SU-DHL-6 (cell line): ENCODE results near the gene PDE4D.
A peak's percentile ranks its signal among the peaks of the same experiment; 100 is the strongest.

ENCODE experiments used
- H2AFZ ChIP-seq: fragments of 200-600 bp; sonication (generic); 2 replicates; pipeline ENCODE4 v1.6.1; 2014; ENCODE audit warnings: low read depth, mild to moderate bottlenecking, moderate library complexity, mixed read lengths, antibody characterized with exemption, low read length; ENCODE audit not compliant: severe bottlenecking
- H3F3A ChIP-seq: fragments of 200-600 bp; shearing (Covaris generic); 2 replicates; pipeline ENCODE4 v1.6.0; 2016; ENCODE audit warnings: antibody characterized with exemption, mild to moderate bottlenecking; ENCODE audit not compliant: insufficient read depth
- H3K27ac ChIP-seq: fragments of 200-600 bp; sonication (generic); 2 replicates; pipeline ENCODE4 v1.5.1; 2016; ENCODE audit warnings: low read depth, mild to moderate bottlenecking, low read length, moderate library complexity, mixed read lengths
- H3K27me3 ChIP-seq: fragments of 200-600 bp; sonication (generic), shearing (Covaris generic); 2 replicates; pipeline ENCODE4 v1.6.0; 2014; ENCODE audit warnings: mild to moderate bottlenecking, low read length
- H3K36me3 ChIP-seq: fragments of 200-600 bp; sonication (generic); 2 replicates; pipeline ENCODE4 v1.6.1; 2014; ENCODE audit warnings: mild to moderate bottlenecking, low read length, mixed read lengths
- H3K4me2 ChIP-seq: fragments of 300-600, 200-600 bp; shearing (Covaris generic), sonication (generic); 2 replicates; pipeline ENCODE4 v1.6.0; 2014; ENCODE audit warnings: low read length, low read depth, mild to moderate bottlenecking; ENCODE audit not compliant: poor library complexity, severe bottlenecking
- H3K4me3 ChIP-seq: fragments of 200-600 bp; sonication (generic); 2 replicates; pipeline ENCODE4 v1.5.1; 2014; ENCODE audit warnings: antibody characterized with exemption, low read length, mild to moderate bottlenecking, mixed read lengths; ENCODE audit not compliant: insufficient read depth, poor library complexity, severe bottlenecking
- H3K79me2 ChIP-seq: fragments of 200-600 bp; sonication (generic); 2 replicates; pipeline ENCODE4 v1.6.1; 2014; ENCODE audit warnings: mild to moderate bottlenecking, low read length, moderate library complexity; ENCODE audit not compliant: insufficient read depth
- H3K9ac ChIP-seq: fragments of 200-600 bp; sonication (generic); 2 replicates; pipeline ENCODE4 v1.7.0; 2014; ENCODE audit warnings: mild to moderate bottlenecking, low read length
- H3K9me2 ChIP-seq: fragments of 200-600 bp; sonication (generic); replicated peaks from 2 replicates; pipeline ENCODE4 v1.6.1; 2014; ENCODE audit warnings: low read length; ENCODE audit not compliant: insufficient read depth
- H3K9me3 ChIP-seq: fragments of 200-600 bp; sonication (generic); 2 replicates; pipeline ENCODE4 v1.6.1; 2014; ENCODE audit warnings: low read length, mixed read lengths; ENCODE audit not compliant: insufficient read depth
- H4K20me1 ChIP-seq: fragments of 200-600 bp; sonication (generic); 2 replicates; pipeline ENCODE4 v1.6.1; 2014; ENCODE audit warnings: low read depth, mild to moderate bottlenecking, antibody characterized with exemption, low read length, moderate library complexity, mixed read lengths
- EZH2phosphoT487 ChIP-seq: fragments of 200-600 bp; sonication (generic), shearing (Covaris generic); conservative IDR thresholded peaks from 2 replicates; pipeline ENCODE4 v1.6.1; 2018; ENCODE audit warnings: mild to moderate bottlenecking, antibody characterized with exemption, low read length, moderate library complexity, mixed read lengths
- TF ChIP-seq, protein P1 (sequence below): fragments of 200-600 bp; sonication (generic); IDR thresholded peaks from one replicate; pipeline ENCODE4 v1.5.1; 2017; ENCODE audit warnings: antibody characterized with exemption, mild to moderate bottlenecking, low read length, moderate library complexity; ENCODE audit not compliant: insufficient read depth, poor library complexity, severe bottlenecking

Gene PDE4D

DNA sequence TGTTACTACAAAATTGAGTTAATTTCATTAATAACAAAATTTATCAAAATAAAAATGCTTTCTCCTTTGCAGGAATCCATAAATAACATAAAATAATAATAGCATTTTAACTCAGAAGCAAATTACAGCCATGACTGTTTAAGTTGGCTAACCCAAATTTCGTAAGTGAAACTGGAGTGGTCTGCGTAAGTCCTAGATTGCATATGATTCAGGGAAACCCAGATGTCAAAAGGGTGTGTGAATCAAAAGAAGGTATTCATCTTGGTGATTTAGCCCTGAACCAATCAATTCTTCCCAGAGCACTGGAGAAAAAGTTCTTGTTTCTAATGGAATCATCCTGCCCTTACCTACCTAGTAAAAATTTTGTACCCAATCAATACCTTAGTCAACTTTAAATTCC lies 763.1 kb downstream of the PDE4D start:
- Histone ChIP-seq H3K9ac (no peak overlapping the region), H3K36me3 (no peaks in the 10 kb centered on the region), H3F3A (no peaks in the 10 kb centered on the region), H4K20me1 (no peaks in the 10 kb centered on the region), H3K9me2 (no peaks in the 10 kb centered on the region), H2AFZ (no peak overlapping the region), H3K4me3 (no peak overlapping the region), H3K4me2 (no peak overlapping the region), H3K27ac (no peak overlapping the region), H3K9me3 (no peaks in the 10 kb centered on the region), H3K27me3 (no peaks in the 10 kb centered on the region), H3K79me2 (no peaks in the 10 kb centered on the region)
- TF ChIP-seq, protein P1, sequence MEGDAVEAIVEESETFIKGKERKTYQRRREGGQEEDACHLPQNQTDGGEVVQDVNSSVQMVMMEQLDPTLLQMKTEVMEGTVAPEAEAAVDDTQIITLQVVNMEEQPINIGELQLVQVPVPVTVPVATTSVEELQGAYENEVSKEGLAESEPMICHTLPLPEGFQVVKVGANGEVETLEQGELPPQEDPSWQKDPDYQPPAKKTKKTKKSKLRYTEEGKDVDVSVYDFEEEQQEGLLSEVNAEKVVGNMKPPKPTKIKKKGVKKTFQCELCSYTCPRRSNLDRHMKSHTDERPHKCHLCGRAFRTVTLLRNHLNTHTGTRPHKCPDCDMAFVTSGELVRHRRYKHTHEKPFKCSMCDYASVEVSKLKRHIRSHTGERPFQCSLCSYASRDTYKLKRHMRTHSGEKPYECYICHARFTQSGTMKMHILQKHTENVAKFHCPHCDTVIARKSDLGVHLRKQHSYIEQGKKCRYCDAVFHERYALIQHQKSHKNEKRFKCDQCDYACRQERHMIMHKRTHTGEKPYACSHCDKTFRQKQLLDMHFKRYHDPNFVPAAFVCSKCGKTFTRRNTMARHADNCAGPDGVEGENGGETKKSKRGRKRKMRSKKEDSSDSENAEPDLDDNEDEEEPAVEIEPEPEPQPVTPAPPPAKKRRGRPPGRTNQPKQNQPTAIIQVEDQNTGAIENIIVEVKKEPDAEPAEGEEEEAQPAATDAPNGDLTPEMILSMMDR: no peak
- no peak for TF ChIP-seq EZH2phosphoT487

DNA sequence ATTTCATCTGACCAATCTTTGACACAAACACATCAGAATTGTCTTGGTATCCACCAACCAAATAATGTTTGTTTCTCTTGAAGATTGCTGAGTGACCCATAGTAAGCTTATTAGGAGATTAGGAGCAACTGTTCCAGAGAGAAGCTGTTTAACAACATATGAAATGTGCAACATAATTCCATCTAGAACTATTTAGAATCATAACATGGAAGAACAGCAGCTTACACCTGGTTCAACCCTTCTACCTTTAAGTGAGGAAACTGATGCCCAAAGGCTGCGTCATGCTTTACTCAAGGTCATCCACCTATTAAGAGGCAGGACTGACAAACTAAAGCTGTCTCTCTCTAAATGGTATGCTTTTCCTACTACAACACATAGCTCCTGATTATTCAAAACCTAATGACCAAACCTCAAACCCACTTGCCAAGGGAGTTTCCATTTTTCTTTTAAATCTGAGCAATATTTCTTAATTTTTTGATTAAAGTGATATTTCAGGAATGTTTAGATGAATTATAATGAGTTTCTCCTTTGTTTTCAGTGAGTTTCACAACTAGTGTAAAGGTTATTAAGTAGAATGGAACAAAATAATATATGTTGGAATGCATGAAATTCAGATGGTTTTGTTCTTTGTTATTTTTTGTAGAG lies 764.8 kb downstream of the PDE4D start:
- H3K4me3 ChIP-seq: no peak overlapping the region
- H3K27me3 ChIP-seq: no peaks in the 10 kb centered on the region
- no peaks in the 10 kb centered on the region for H3F3A ChIP-seq
- H3K9me2 ChIP-seq: no peaks in the 10 kb centered on the region
- no peaks in the 10 kb centered on the region for H4K20me1 ChIP-seq
- no peak overlapping the region for H2AFZ ChIP-seq
- no peaks in the 10 kb centered on the region for H3K9me3 ChIP-seq
- H3K4me2 ChIP-seq: no peak overlapping the region
- no peak overlapping the region for H3K9ac ChIP-seq
- H3K79me2 ChIP-seq: no peaks in the 10 kb centered on the region
- H3K36me3 ChIP-seq: no peaks in the 10 kb centered on the region
- TF ChIP-seq EZH2phosphoT487: no peak
- TF ChIP-seq, protein P1: no peak
- no peak overlapping the region for H3K27ac ChIP-seq

DNA sequence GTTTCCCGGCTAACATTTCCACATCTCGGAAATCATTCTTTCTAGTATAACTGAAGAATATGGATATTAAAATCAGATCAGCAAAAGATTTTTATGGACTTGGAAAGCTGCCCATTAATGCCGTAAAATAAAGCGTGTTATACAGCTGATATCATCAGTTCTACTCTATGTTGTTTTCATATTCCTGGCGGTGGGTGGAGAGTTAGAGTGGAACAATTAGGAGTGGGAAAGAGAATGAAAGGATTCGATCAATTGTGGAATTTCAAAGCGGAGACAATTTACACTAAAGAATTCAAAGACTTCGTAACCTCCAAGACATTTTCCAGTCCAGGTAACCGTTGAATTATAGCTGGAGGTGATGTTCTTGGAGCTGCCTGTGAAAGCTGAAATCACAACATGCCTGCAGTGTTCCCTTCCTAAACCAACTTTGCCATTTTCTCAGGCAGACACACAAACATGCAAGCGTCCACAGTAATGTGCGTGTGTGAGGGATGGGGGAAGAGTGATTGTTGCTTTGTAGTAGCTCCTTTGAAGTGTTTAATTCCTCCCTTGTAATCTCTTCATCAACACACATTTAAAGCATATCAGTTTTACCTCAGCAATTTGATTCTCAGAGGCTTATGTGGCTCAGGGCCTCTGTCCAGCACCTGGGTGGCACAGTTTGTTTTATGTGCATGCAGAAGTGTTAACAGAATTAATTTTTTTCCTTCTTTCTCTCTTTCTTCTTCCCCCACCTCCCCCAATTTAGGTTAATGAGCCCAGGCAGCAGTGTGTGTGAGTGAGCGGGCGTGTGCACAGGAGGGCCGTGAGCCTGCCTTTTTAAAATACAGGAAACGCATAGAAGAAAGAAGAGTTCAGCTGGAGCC lies 766.6 kb downstream of the PDE4D start:
- peak overlapping the region; percentile 38 for H3K4me3 ChIP-seq
- H4K20me1 ChIP-seq: no peaks in the 10 kb centered on the region
- TF ChIP-seq, protein P1: no peak
- TF ChIP-seq EZH2phosphoT487: no peak
- H3K4me2 ChIP-seq: peak overlapping the region; percentile 77
- H3K27ac ChIP-seq: peak overlapping the region; percentile 54
- peak overlapping the region; percentile 37 for H3K9ac ChIP-seq
- no peaks in the 10 kb centered on the region for H3K36me3 ChIP-seq
- H2AFZ ChIP-seq: peak overlapping the region; percentile 78
- no peaks in the 10 kb centered on the region for H3K9me3 ChIP-seq
- H3K27me3 ChIP-seq: no peaks in the 10 kb centered on the region
- H3F3A ChIP-seq: no peaks in the 10 kb centered on the region
- no peaks in the 10 kb centered on the region for H3K79me2 ChIP-seq
- no peaks in the 10 kb centered on the region for H3K9me2 ChIP-seq
